GM12874 (cell line): ENCODE data around the gene PIK3R4.

ENCODE experiments used
- CTCF ChIP-seq: IDR thresholded peaks from 2 replicates; pipeline ENCODE4 v1.5.1; 2011; ENCODE audit warnings: low read depth, mild to moderate bottlenecking, control low read depth, low read length, moderate library complexity; ENCODE audit not compliant: insufficient read depth

Gene PIK3R4

GRCh38 chr3:130654921-130655320 lies 91.7 kb downstream of the PIK3R4 start:
- no peak for TF ChIP-seq CTCF

- TF ChIP-seq CTCF = no peak
These were observed 92.5 kb downstream of the PIK3R4 start for GRCh38 chr3:130654091-130654490.

GRCh38 chr3:130649061-130649654 lies 97.5 kb downstream of the PIK3R4 start:
- no peak for TF ChIP-seq CTCF

- TF ChIP-seq CTCF = no peak
These were observed 98.3 kb downstream of the PIK3R4 start for GRCh38 chr3:130648293-130648692.

- TF ChIP-seq CTCF = no peak
These were observed 101.4 kb downstream of the PIK3R4 start for GRCh38 chr3:130645261-130645660.

GRCh38 chr3:130644628-130645253 lies 101.9 kb downstream of the PIK3R4 start:
- TF ChIP-seq CTCF = no peak

GRCh38 chr3:130640027-130640426 lies 106.6 kb downstream of the PIK3R4 start:
- TF ChIP-seq CTCF = no peak
